Activated T-cell treated with anti-CD3 and anti-CD28 coated beads, Interleukin-2, amount 50 U/mL, for 4 hours (primary cell): ENCODE results near the gene ZNF566. TPM values are rescaled to one million over a fixed set of nuclear protein-coding genes. Genes with fewer than 3 reads are reported as not detected.
A peak's percentile ranks its signal among the peaks of the same experiment; 100 is the strongest.

Source experiments
- ATAC-seq, 2 donors: fragments of 200-7000 bp; cut with Tn5 transposase; one replicate each; pipeline ENCODE4 v1.10.0; 2021
- DNase-seq: peaks from one replicate; pipeline ENCODE4 v3.0.0-alpha.2; 2020
- H3K27me3 Mint-ChIP-seq: one replicate; pipeline ENCODE4 v1.8.0; 2021; ENCODE audit warnings: low read depth, mixed read lengths
- H3K36me3 Mint-ChIP-seq: one replicate; pipeline ENCODE4 v1.8.0; 2022; ENCODE audit warnings: mixed read lengths; ENCODE audit not compliant: insufficient read depth
- H3K4me1 Mint-ChIP-seq: one replicate; pipeline ENCODE4 v1.8.0; 2021; ENCODE audit warnings: low read depth, mixed read lengths
- H3K4me3 Mint-ChIP-seq: one replicate; pipeline ENCODE4 v1.8.0; 2021; ENCODE audit warnings: mild to moderate bottlenecking, moderate library complexity, mixed read lengths
- H3K9me3 Mint-ChIP-seq: one replicate; pipeline ENCODE4 v1.8.0; 2021; ENCODE audit warnings: mixed read lengths
- total RNA-seq, 3 donors: library from RNA; stranded (reverse); gene quantifications; one replicate each; pipeline ENCODE4 v1.2.1, GENCODE V29; 2021

The ZNF566 gene
- total RNA-seq, 3 donors from 2014 or later, result 5.8 to 9.0 (median 7.4) TPM

GRCh38 chr19:36489920-36490415, 607 bp upstream of the ZNF566 start:
- H3K4me3 Mint-ChIP-seq, result peak overlapping the region; percentile 93
- peaks cover 9% of the 10 kb centered on the region for H3K36me3 Mint-ChIP-seq
- no peaks in the 10 kb centered on the region for H3K27me3 Mint-ChIP-seq
- H3K9me3 Mint-ChIP-seq, result peaks cover 18% of the 10 kb centered on the region
- peak; percentile 46 to 61 for ATAC-seq
- peak; percentile 65 for DNase-seq
- H3K4me1 Mint-ChIP-seq, result peaks cover 30% of the 10 kb centered on the region

- peaks cover 13% of the 10 kb centered on the region for H3K36me3 Mint-ChIP-seq
- peak overlapping the region; percentile 93 for H3K4me3 Mint-ChIP-seq
- DNase-seq (peak; percentile 38), ATAC-seq (peak; percentile 20 to 26)
- H3K4me1 Mint-ChIP-seq, result peaks cover 30% of the 10 kb centered on the region
- H3K9me3 Mint-ChIP-seq, result peaks cover 18% of the 10 kb centered on the region
- H3K27me3 Mint-ChIP-seq, result no peaks in the 10 kb centered on the region
Measured at GRCh38 chr19:36488846-36489117, 579 bp downstream of the ZNF566 start.

GRCh38 chr19:36488118-36488845, 1.1 kb downstream of the ZNF566 start:
- H3K9me3 Mint-ChIP-seq, result peaks cover 16% of the 10 kb centered on the region
- no peaks in the 10 kb centered on the region for H3K27me3 Mint-ChIP-seq
- H3K4me1 Mint-ChIP-seq, result peaks cover 30% of the 10 kb centered on the region
- DNase-seq (no peak), ATAC-seq (no peak)
- H3K4me3 Mint-ChIP-seq, result peak overlapping the region; percentile 93
- H3K36me3 Mint-ChIP-seq, result peaks cover 14% of the 10 kb centered on the region

GRCh38 chr19:36483653-36484052, 5.7 kb downstream of the ZNF566 start:
- Mint-ChIP-seq H3K36me3 (peaks cover 37% of the 10 kb centered on the region), H3K9me3 (peaks cover 18% of the 10 kb centered on the region), H3K4me3 (no peak overlapping the region), H3K27me3 (no peaks in the 10 kb centered on the region), H3K4me1 (peaks cover 15% of the 10 kb centered on the region)
- ATAC-seq (no peak), DNase-seq (no peak)

- no peak for DNase-seq
- no peaks in the 10 kb centered on the region for H3K27me3 Mint-ChIP-seq
- no peak for ATAC-seq
- H3K36me3 Mint-ChIP-seq, result peaks cover 42% of the 10 kb centered on the region
- H3K4me1 Mint-ChIP-seq, result peaks cover 7% of the 10 kb centered on the region
- H3K9me3 Mint-ChIP-seq, result peaks cover 22% of the 10 kb centered on the region
- H3K4me3 Mint-ChIP-seq, result no peak overlapping the region
Measured at GRCh38 chr19:36482876-36483275, 6.5 kb downstream of the ZNF566 start.

GRCh38 chr19:36460046-36460445, 29.3 kb downstream of the ZNF566 start:
- no peak overlapping the region for H3K4me3 Mint-ChIP-seq
- H3K27me3 Mint-ChIP-seq, result no peaks in the 10 kb centered on the region
- peaks cover 38% of the 10 kb centered on the region for H3K36me3 Mint-ChIP-seq
- no peak for DNase-seq
- ATAC-seq, result no peak
- no peaks in the 10 kb centered on the region for H3K4me1 Mint-ChIP-seq
- H3K9me3 Mint-ChIP-seq, result peaks cover 41% of the 10 kb centered on the region

GRCh38 chr19:36456831-36457230, 32.5 kb downstream of the ZNF566 start:
- peaks cover 46% of the 10 kb centered on the region for H3K36me3 Mint-ChIP-seq
- H3K4me3 Mint-ChIP-seq, result no peak overlapping the region
- no peaks in the 10 kb centered on the region for H3K27me3 Mint-ChIP-seq
- no peak for ATAC-seq
- peaks cover 49% of the 10 kb centered on the region for H3K9me3 Mint-ChIP-seq
- H3K4me1 Mint-ChIP-seq, result no peaks in the 10 kb centered on the region
- DNase-seq, result no peak

- no peaks in the 10 kb centered on the region for H3K27me3 Mint-ChIP-seq
Measured at GRCh38 chr19:36449059-36449670, 40.2 kb downstream of the ZNF566 start.

GRCh38 chr19:36441339-36441738, 48.0 kb downstream of the ZNF566 start:
- ATAC-seq, result no peak
- H3K27me3 Mint-ChIP-seq, result no peaks in the 10 kb centered on the region
- peaks cover 5% of the 10 kb centered on the region for H3K36me3 Mint-ChIP-seq
- H3K9me3 Mint-ChIP-seq, result peaks cover 35% of the 10 kb centered on the region
- DNase-seq, result no peak
- H3K4me1 Mint-ChIP-seq, result no peaks in the 10 kb centered on the region
- H3K4me3 Mint-ChIP-seq, result no peak overlapping the region

More at GRCh38 chr19:36449059-36449670, 40.2 kb downstream of the ZNF566 start:
- peaks cover 53% of the 10 kb centered on the region for H3K9me3 Mint-ChIP-seq
- DNase-seq, result no peak
- H3K36me3 Mint-ChIP-seq, result peaks cover 46% of the 10 kb centered on the region
- no peaks in the 10 kb centered on the region for H3K4me1 Mint-ChIP-seq
- H3K4me3 Mint-ChIP-seq, result no peak overlapping the region
- ATAC-seq, result no peak

GRCh38 chr19:36436531-36436930, 52.8 kb downstream of the ZNF566 start:
- no peaks in the 10 kb centered on the region for H3K4me1 Mint-ChIP-seq
- peaks cover 35% of the 10 kb centered on the region for H3K9me3 Mint-ChIP-seq
- no peak for ATAC-seq

GRCh38 chr19:36423925-36424324, 65.4 kb downstream of the ZNF566 start:
- ATAC-seq, result no peak
- DNase-seq, result no peak
- H3K9me3 Mint-ChIP-seq, result peaks cover 29% of the 10 kb centered on the region
- H3K36me3 Mint-ChIP-seq, result peaks cover 9% of the 10 kb centered on the region
- peaks cover 6% of the 10 kb centered on the region for H3K4me1 Mint-ChIP-seq
- peaks cover 43% of the 10 kb centered on the region for H3K27me3 Mint-ChIP-seq
- no peak overlapping the region for H3K4me3 Mint-ChIP-seq

More at GRCh38 chr19:36436531-36436930, 52.8 kb downstream of the ZNF566 start:
- Mint-ChIP-seq H3K4me3 (no peak overlapping the region), H3K36me3 (peaks cover 5% of the 10 kb centered on the region), H3K27me3 (no peaks in the 10 kb centered on the region)
- no peak for DNase-seq

- no peak overlapping the region for H3K4me3 Mint-ChIP-seq
- H3K36me3 Mint-ChIP-seq, result peaks cover 11% of the 10 kb centered on the region
Measured at GRCh38 chr19:36421749-36422481, 67.4 kb downstream of the ZNF566 start.

GRCh38 chr19:36420961-36421748, 68.2 kb downstream of the ZNF566 start:
- H3K27me3 Mint-ChIP-seq, result peaks cover 39% of the 10 kb centered on the region
- H3K9me3 Mint-ChIP-seq, result peaks cover 25% of the 10 kb centered on the region
- H3K36me3 Mint-ChIP-seq, result peaks cover 10% of the 10 kb centered on the region
- DNase-seq (no peak), ATAC-seq (no peak)
- H3K4me1 Mint-ChIP-seq, result peaks cover 19% of the 10 kb centered on the region
- H3K4me3 Mint-ChIP-seq, result no peak overlapping the region

More at GRCh38 chr19:36421749-36422481, 67.4 kb downstream of the ZNF566 start:
- Mint-ChIP-seq H3K27me3 (peaks cover 41% of the 10 kb centered on the region), H3K9me3 (peaks cover 27% of the 10 kb centered on the region), H3K4me1 (peaks cover 19% of the 10 kb centered on the region)
- no peak for ATAC-seq
- no peak for DNase-seq
